Spleen (tissue), 7 donors: Measurements from ENCODE around the gene AMY1B.
"Not testable (repeated sequence)": the region's sequence is repeated elsewhere in the genome, so short reads cannot be mapped to it uniquely, and the experiment has no call there.

Experiments used
- CTCF ChIP-seq, 11 experiments: fragments of 200-600 bp in 7 of 11; fragments of 450-650 bp in 4 of 11; sonication (generic) in 4 of 11; IDR thresholded peaks in 8 of 11; conservative IDR thresholded peaks in 3 of 11; 1 replicate in 7 of 11; 2 replicates in 4 of 11; pipeline versions ENCODE4 v1.4.0 to v1.8.0; 2016 to 2021; ENCODE audit warnings: antibody characterized with exemption in 11 of 11, inconsistent platforms in 4 of 11, mild to moderate bottlenecking in 1 of 11
- POLR2AphosphoS5 ChIP-seq, 3 donors: sonication (generic); formaldehyde crosslinking; IDR thresholded peaks; one replicate each; pipeline ENCODE4 v1.5.1; 2017; ENCODE audit warnings: antibody characterized with exemption in 3 of 3
- donor health status: DM: no; HTN: no; CAD: no; lungs with moderate emphysema.
- donor health status: DM: no; HTN: no; CAD: no.
- donor health status: DM: no; HTN: no; CAD: no.

- TF ChIP-seq POLR2AphosphoS5 (IDR thresholded peaks at IDR 0.05); CTCF (IDR thresholded peaks at IDR 0.05 in 8 of 11, conservative IDR thresholded peaks at IDR 0.05 in 3 of 11): not testable (repeated sequence)
Measured at GRCh38 chr1:103738031-103738430, 42.0 kb upstream of the AMY1B start.
